ENCODE results near the gene CASP2.

The CASP2 gene

DNA sequence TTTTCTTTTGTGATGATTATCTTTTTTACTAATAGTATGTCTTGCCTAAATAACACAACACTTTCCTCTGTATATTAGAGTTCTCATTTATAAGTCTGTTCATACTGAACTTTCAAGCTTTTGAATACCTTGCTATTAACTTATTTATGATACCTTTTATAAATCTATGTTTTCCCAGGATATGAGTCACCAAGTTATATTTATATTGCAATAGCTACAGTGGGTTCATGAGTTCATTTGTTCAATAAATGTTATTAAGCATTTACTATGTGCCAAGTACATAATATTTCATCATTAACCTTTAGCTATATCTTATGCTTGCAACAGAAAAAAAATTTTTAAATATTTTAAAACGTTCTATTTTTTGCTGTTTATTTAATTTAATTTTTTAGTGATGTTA, 46.1 kb downstream of the CASP2 start:
- H3K4me3 ChIP-seq (ENCODE audit: low read depth, low read length): no peak overlapping the region

DNA sequence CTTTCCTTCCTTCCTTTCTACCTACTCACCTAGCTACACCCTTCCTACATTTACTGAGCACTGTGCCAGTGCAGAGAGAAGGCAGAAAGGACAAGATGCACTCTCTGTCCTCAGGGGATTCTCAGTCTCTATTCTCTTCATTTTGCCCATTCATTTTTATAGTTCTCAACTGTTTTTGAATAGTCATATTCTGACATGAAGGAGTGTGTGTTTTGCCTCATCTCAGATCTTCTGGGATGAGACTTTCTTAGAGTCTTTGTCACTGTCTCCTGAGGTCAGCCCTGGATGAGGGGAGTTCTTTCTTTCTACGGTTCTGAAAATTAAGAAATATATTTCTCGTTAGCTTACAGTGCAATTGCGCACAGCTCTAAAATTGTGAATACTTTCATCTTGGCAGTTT, 49.1 kb downstream of the CASP2 start:
- no peak for DNase-seq (ENCODE audit: low read depth)
- TF ChIP-seq, protein P1, sequence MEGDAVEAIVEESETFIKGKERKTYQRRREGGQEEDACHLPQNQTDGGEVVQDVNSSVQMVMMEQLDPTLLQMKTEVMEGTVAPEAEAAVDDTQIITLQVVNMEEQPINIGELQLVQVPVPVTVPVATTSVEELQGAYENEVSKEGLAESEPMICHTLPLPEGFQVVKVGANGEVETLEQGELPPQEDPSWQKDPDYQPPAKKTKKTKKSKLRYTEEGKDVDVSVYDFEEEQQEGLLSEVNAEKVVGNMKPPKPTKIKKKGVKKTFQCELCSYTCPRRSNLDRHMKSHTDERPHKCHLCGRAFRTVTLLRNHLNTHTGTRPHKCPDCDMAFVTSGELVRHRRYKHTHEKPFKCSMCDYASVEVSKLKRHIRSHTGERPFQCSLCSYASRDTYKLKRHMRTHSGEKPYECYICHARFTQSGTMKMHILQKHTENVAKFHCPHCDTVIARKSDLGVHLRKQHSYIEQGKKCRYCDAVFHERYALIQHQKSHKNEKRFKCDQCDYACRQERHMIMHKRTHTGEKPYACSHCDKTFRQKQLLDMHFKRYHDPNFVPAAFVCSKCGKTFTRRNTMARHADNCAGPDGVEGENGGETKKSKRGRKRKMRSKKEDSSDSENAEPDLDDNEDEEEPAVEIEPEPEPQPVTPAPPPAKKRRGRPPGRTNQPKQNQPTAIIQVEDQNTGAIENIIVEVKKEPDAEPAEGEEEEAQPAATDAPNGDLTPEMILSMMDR (IDR thresholded peaks at IDR 0.05; ENCODE audit: control insufficient read depth, extremely low read depth, insufficient read depth): no peak
- no peak overlapping the region for H3K4me3 ChIP-seq (ENCODE audit: low read depth, low read length)

More for the DNA sequence above, 46.1 kb downstream of the CASP2 start:
- DNase-seq (ENCODE audit: low read depth): no peak
- TF ChIP-seq, protein P1 (IDR thresholded peaks at IDR 0.05; ENCODE audit: control insufficient read depth, extremely low read depth, insufficient read depth): no peak

DNA sequence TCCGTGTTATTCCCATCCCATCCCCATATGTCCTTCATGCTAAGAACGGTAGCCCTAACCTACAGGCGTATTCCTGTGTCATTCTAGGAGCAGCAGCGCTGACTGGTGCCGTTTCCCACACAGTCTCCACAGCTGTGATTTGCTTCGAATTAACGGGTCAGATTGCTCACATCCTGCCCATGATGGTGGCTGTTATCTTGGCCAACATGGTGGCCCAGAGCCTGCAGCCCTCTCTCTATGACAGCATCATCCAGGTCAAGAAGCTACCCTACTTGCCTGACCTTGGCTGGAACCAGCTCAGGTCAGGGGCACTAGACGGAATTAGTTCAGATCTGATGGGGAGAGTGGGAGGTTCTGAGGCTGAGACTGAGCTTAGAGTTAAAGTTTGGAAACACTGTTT, 53.7 kb downstream of the CASP2 start:
- TF ChIP-seq, protein P1 (IDR thresholded peaks at IDR 0.05; ENCODE audit: control insufficient read depth, extremely low read depth, insufficient read depth): no peak

DNA sequence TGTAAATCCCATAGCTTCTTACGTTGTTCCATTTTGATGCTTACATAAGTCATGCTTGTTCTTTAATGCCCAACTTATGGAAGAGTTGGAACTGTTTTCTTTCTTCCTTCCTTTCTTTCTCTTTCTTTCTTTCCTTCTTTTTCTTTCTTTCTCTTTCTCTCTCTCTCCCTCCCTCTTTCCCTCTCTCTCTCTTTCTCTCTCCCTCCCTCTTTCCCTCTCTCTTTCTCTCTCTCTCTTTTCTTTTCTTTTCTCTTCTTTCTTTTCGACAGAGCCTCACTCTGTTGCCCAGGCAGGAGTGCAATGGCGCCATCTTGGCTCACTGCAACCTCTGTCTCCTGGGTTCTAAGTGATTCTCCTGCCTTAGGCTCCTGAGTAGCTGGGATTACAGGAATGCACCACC, 55.4 kb downstream of the CASP2 start:
- TF ChIP-seq, protein P1 (IDR thresholded peaks at IDR 0.05; ENCODE audit: control insufficient read depth, extremely low read depth, insufficient read depth): no peak
- no peak overlapping the region for H3K4me3 ChIP-seq (ENCODE audit: low read depth, low read length)
- DNase-seq (ENCODE audit: low read depth): no peak

More for the DNA sequence above, 53.7 kb downstream of the CASP2 start:
- no peak overlapping the region for H3K4me3 ChIP-seq (ENCODE audit: low read depth, low read length)
- no peak for DNase-seq (ENCODE audit: low read depth)

DNA sequence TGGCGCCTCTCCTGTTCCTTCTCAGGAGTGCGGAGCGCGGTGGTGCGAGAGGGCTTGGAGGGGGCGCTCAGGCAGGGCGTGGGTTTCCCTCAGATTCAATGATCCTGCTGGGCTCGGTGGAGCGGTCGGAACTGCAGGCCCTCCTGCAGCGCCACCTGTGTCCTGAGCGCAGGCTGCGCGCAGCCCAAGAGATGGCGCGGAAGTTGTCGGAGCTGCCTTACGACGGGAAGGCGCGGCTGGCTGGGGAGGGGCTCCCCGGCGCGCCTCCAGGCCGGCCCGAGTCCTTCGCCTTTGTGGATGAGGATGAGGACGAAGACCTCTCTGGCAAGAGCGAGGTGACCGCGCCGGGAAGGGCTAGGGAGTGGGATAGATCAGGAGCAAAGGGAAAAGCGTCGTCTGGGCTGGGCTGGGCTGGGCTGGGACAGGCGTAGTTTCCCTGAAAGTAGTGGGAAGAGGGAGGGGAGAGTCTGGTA, 57.3 kb downstream of the CASP2 start:
- TF ChIP-seq, protein P1 (IDR thresholded peaks at IDR 0.05; ENCODE audit: control insufficient read depth, extremely low read depth, insufficient read depth): no peak
- no peak overlapping the region for H3K4me3 ChIP-seq (ENCODE audit: low read depth, low read length)
- DNase-seq (ENCODE audit: low read depth): no peak

DNA sequence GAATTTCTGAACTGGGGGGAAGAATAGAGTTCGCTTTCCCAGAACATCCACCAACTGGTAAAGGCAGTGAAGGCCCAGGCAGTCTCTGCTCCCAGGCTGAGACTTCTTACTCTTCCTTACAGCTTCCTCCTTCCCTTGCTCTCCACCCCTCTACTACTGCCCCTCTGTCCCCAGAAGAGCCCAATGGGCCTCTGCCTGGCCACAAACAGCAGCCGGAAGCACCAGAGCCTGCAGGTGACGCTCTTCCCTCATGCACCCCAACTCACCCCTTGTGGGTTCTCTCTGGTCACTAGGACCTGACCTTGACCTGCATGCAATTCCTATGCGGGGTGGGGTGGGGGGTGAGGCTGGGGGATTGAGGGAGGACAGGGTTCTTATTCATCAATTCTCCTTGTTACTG, 57.9 kb downstream of the CASP2 start:
- TF ChIP-seq, protein P1 (IDR thresholded peaks at IDR 0.05; ENCODE audit: control insufficient read depth, extremely low read depth, insufficient read depth): no peak
- no peak for DNase-seq (ENCODE audit: low read depth)
- H3K4me3 ChIP-seq (ENCODE audit: low read depth, low read length): no peak overlapping the region

DNA sequence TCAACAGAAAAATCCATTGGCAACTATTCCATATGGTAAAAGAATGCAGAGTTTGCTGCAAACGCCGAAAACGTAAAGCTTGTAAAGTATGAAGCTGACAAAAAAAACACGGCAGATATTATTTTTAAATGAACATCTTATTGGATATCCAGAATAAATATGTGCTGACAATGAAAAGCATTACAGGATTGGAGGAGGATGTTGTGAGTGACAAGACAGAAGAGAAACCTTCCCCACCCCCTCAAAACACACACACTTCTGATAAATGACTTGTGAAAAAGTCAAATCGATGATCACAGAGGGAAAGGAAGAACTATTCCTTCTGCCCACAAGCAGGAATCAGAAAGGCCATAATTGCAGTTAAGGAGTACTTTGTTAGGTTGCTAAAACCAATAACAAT, 59.8 kb downstream of the CASP2 start:
- no peak overlapping the region for H3K4me3 ChIP-seq (ENCODE audit: low read depth, low read length)
- TF ChIP-seq, protein P1 (IDR thresholded peaks at IDR 0.05; ENCODE audit: control insufficient read depth, extremely low read depth, insufficient read depth): no peak
- DNase-seq (ENCODE audit: low read depth): no peak
